OCI-LY7 (cell line): ENCODE measurements around the gene LYPD8.

ENCODE experiments used
- EZH2phosphoT487 ChIP-seq: fragments of 200-600 bp; sonication (generic); IDR thresholded peaks from 2 replicates; pipeline ENCODE4 v1.6.1; 2018; ENCODE audit warnings: low read depth, borderline replicate concordance, mild to moderate bottlenecking, mixed run types, antibody characterized with exemption, low read length, moderate library complexity, mixed read lengths
- TF ChIP-seq, protein P1 (sequence below): fragments of 200-600 bp; sonication (generic); conservative IDR thresholded peaks from 2 replicates; pipeline ENCODE4 v1.5.1; 2014; ENCODE audit warnings: mild to moderate bottlenecking, antibody characterized with exemption, low read length, moderate library complexity, mixed read lengths

DNA sequence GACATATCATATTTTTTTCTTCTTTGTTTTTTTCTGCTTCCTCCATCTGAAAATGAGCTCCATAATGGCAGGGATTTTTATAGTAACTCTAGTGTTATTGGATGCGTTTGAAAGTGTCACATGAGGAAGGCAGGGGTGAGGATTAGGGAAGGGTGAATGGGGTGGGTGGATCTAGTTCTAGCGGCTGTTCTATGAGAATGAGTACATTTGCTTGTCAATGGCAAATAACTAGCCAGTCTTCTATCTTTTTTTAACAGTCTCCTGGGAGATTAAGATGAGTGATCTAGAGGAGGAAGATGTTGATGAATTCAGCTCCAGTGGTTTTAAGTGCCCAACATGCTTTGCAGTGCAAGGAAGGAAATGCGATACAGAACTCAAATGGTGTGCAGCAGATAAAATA is 58.8 kb downstream of the LYPD8 start:
- TF ChIP-seq, protein P1, sequence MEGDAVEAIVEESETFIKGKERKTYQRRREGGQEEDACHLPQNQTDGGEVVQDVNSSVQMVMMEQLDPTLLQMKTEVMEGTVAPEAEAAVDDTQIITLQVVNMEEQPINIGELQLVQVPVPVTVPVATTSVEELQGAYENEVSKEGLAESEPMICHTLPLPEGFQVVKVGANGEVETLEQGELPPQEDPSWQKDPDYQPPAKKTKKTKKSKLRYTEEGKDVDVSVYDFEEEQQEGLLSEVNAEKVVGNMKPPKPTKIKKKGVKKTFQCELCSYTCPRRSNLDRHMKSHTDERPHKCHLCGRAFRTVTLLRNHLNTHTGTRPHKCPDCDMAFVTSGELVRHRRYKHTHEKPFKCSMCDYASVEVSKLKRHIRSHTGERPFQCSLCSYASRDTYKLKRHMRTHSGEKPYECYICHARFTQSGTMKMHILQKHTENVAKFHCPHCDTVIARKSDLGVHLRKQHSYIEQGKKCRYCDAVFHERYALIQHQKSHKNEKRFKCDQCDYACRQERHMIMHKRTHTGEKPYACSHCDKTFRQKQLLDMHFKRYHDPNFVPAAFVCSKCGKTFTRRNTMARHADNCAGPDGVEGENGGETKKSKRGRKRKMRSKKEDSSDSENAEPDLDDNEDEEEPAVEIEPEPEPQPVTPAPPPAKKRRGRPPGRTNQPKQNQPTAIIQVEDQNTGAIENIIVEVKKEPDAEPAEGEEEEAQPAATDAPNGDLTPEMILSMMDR = no peak
- TF ChIP-seq EZH2phosphoT487 = no peak
